GM12878 (cell line): ENCODE results near the gene TEAD4. TPM values are rescaled to one million over a fixed set of nuclear protein-coding genes. Genes with fewer than 3 reads are reported as not detected.

Source experiments
- ATAC-seq: fragments of 200-7000 bp; cut with Tn5 transposase; 3 replicates; pipeline ENCODE4 v1.9.1; 2020; ENCODE audit warnings: mild to moderate bottlenecking, moderate library complexity
- BruUV-seq: library from RNA; stranded (reverse); fragments of 400-500 nt; replicated peaks from 2 replicates; lab custom pipeline; 2021; lab: Mats Ljungman, UMichigan
- CTCF ChIA-PET: fragments of 300-600 bp; sonication (Branson Sonifier 250); formaldehyde crosslinking; extraction: SDS; loops from one replicate; lab custom pipeline; 2021; ENCODE audit warnings: inconsistent platforms; lab: Yijun Ruan, JAX
- POLR2A ChIA-PET: fragments of 350-600 bp; formaldehyde crosslinking; extraction: SDS; loops from one replicate; lab custom pipeline; 2021; ENCODE audit warnings: inconsistent platforms; lab: Charles Lee
- RAD21 ChIA-PET: fragments of 300-600 bp; sonication (Branson Sonifier 250); formaldehyde crosslinking; loops from one replicate; lab custom pipeline; 2023; ENCODE audit warnings: antibody characterized with exemption; ENCODE audit not compliant: unreplicated experiment; lab: Charles Lee
- SMC1A ChIA-PET: fragments of 300-600 bp; sonication (Branson Sonifier 250); formaldehyde crosslinking; loops from one replicate; lab custom pipeline; 2023; ENCODE audit not compliant: unreplicated experiment, uncharacterized antibody; lab: Charles Lee
- DNase-seq: peaks from one replicate; pipeline ENCODE4 v3.0.0-alpha.2; 2011; ENCODE audit warnings: low read depth, low spot score
- FAIRE-seq: peaks from 3 replicates; lab custom pipeline; 2011; peaks lifted over from hg19 to GRCh38; lab: Jason Lieb, UNC
- H2AFZ ChIP-seq: 2 replicates; pipeline ENCODE4 v1.6.0; 2011; ENCODE audit warnings: low read depth, low read length, control low read depth; ENCODE audit not compliant: control insufficient read depth
- H3K27ac ChIP-seq: 2 replicates; pipeline ENCODE4 v1.5.1; 2011; ENCODE audit warnings: control low read depth; ENCODE audit not compliant: control insufficient read depth, insufficient read depth
- H3K27me3 ChIP-seq, 2 experiments: replicated peaks in 1 of 2; 2 replicates each; pipeline versions ENCODE4 v1.6.0 to v1.6.1; 2011; ENCODE audit warnings: low read length in 1 of 2; ENCODE audit not compliant: control insufficient read depth in 2 of 2, insufficient read depth in 2 of 2
- H3K36me3 ChIP-seq, 2 experiments: 2 replicates each; pipeline ENCODE4 v1.5.1; 2011; ENCODE audit warnings: low read length in 1 of 2; ENCODE audit not compliant: control insufficient read depth in 2 of 2, insufficient read depth in 2 of 2
- H3K4me1 ChIP-seq: 2 replicates; pipeline ENCODE4 v1.6.1; 2011; ENCODE audit warnings: mild to moderate bottlenecking, low read length, moderate library complexity, mixed read lengths; ENCODE audit not compliant: control insufficient read depth, insufficient read depth
- H3K4me2 ChIP-seq: 2 replicates; pipeline ENCODE4 v1.6.0; 2011; ENCODE audit warnings: control low read depth; ENCODE audit not compliant: control insufficient read depth, insufficient read depth
- H3K4me3 ChIP-seq: fragments of 200-600 bp; sonication (generic); 2 replicates; pipeline ENCODE4 v1.5.1; 2016
- H3K79me2 ChIP-seq: 2 replicates; pipeline ENCODE4 v1.6.0; 2011; ENCODE audit warnings: low read length; ENCODE audit not compliant: control insufficient read depth, insufficient read depth
- H3K9ac ChIP-seq: 2 replicates; pipeline ENCODE4 v1.8.0; 2011; ENCODE audit warnings: low read length, control low read depth, mixed read lengths; ENCODE audit not compliant: control insufficient read depth, insufficient read depth
- H3K9me3 ChIP-seq: replicated peaks from 3 replicates; pipeline ENCODE4 v1.5.1; 2011; ENCODE audit warnings: mild to moderate bottlenecking, low read length; ENCODE audit not compliant: control insufficient read depth, insufficient read depth
- H4K20me1 ChIP-seq: 2 replicates; pipeline ENCODE4 v1.6.0; 2011; ENCODE audit not compliant: control insufficient read depth, insufficient read depth
- BACH1 ChIP-seq: fragments of 450-650 bp; IDR thresholded peaks from 2 replicates; pipeline ENCODE4 v1.6.1; 2017; ENCODE audit warnings: mild to moderate bottlenecking, borderline replicate concordance
- BMI1 ChIP-seq: fragments of 450-650 bp; IDR thresholded peaks from 2 replicates; pipeline ENCODE4 v1.6.1; 2016; ENCODE audit warnings: mild to moderate bottlenecking, moderate library complexity, borderline replicate concordance
- DPF2 ChIP-seq: fragments of 450-650 bp; IDR thresholded peaks from 2 replicates; pipeline ENCODE4 v1.6.1; 2017; ENCODE audit warnings: mild to moderate bottlenecking
- ETV6 ChIP-seq, 2 experiments: fragments of 450-650 bp in 1 of 2; IDR thresholded peaks in 1 of 2; conservative IDR thresholded peaks in 1 of 2; 2 replicates each; pipeline ENCODE4 v1.6.1; 2014; ENCODE audit warnings: antibody characterized with exemption in 1 of 2, borderline replicate concordance in 1 of 2, low read depth in 1 of 2, mild to moderate bottlenecking in 1 of 2, moderate library complexity in 1 of 2
- FOXK2 ChIP-seq: fragments of 450-650 bp; IDR thresholded peaks from 2 replicates; pipeline ENCODE4 v1.6.1; 2017; ENCODE audit warnings: mild to moderate bottlenecking, moderate library complexity
- NR2C1 ChIP-seq: fragments of 450-650 bp; IDR thresholded peaks from 2 replicates; pipeline ENCODE4 v1.6.1; 2017; ENCODE audit warnings: antibody characterized with exemption, mild to moderate bottlenecking, moderate library complexity
- POLR2A ChIP-seq: IDR thresholded peaks from 2 replicates; pipeline ENCODE4 v1.6.1; 2011; ENCODE audit warnings: low read depth, mild to moderate bottlenecking, low read length
- POLR2AphosphoS2 ChIP-seq: IDR thresholded peaks from 2 replicates; pipeline ENCODE4 v1.6.1; 2011; ENCODE audit warnings: low read depth, mild to moderate bottlenecking, low read length, improper control_type of control experiment, moderate library complexity
- POU2F2 ChIP-seq: IDR thresholded peaks from 3 replicates; pipeline ENCODE4 v1.6.1; 2011; ENCODE audit warnings: low read depth, mild to moderate bottlenecking, low read length, borderline replicate concordance
- RAD21 ChIP-seq: IDR thresholded peaks from 2 replicates; pipeline ENCODE4 v1.6.1; 2011; ENCODE audit warnings: mild to moderate bottlenecking, low read depth, low read length, moderate library complexity; ENCODE audit not compliant: insufficient read depth
- STAT3 ChIP-seq: IDR thresholded peaks from 2 replicates; pipeline ENCODE4 v1.6.1; 2011; ENCODE audit warnings: low read depth, low read length, improper control_type of control experiment
- ZBED1 ChIP-seq: IDR thresholded peaks from 2 replicates; pipeline ENCODE4 v1.6.1; 2016; ENCODE audit warnings: borderline replicate concordance
- ZNF207 ChIP-seq: fragments of 450-650 bp; IDR thresholded peaks from 2 replicates; pipeline ENCODE4 v1.6.1; 2014; ENCODE audit warnings: antibody characterized with exemption, mild to moderate bottlenecking, borderline replicate concordance
- WGBS: methylation state at CpG from one replicate; pipeline ENCODE4 v1.1.6; 2016; ENCODE audit warnings: low lambda C conversion rate; ENCODE audit not compliant: insufficient replicate concordance, insufficient coverage; ENCODE audit errors: missing lambda C conversion rate; 5-methylcytosine and 5-hydroxymethylcytosine counted together
- in situ Hi-C: fragments of 300-500 bp; cut with MboI; formaldehyde crosslinking; loops from 9 replicates; pipeline ENCODE4 v1.14.3; 2018; ENCODE audit warnings: mixed read lengths
- intact Hi-C: fragments of 100-400 bp; cut with micrococcal nuclease; formaldehyde crosslinking; loops from one replicate; pipeline ENCODE4 v1.14.2; 2022; ENCODE audit not compliant: unreplicated experiment
- polyA plus RNA-seq, 11 experiments: library from polyadenylated mRNA; depleted of rRNA in 4 of 11; unstranded in 6 of 11; stranded (reverse) in 5 of 11; fragments of >200 nt; fragmentation: Nextera tagmentation in 4 of 11; fragmentation: Illumina TruSeq in 1 of 11; extraction: Ambion mirVana in 4 of 11; extraction: Trizol in 1 of 11; gene quantifications; 1 replicate in 1 of 11; 2 replicates in 10 of 11; pipeline versions ENCODE4 v1.2.1 to v1.2.3, GENCODE V29; 2011 to 2016; ENCODE audit warnings: inconsistent platforms in 2 of 11, missing spikeins in 2 of 11, low read depth in 1 of 11
- total RNA-seq, 4 experiments: library from RNA; depleted of rRNA in 3 of 4; stranded (reverse); fragments of >200 nt in 3 of 4; fragmentation: Illumina TruSeq in 1 of 4; extraction: Trizol in 1 of 4; gene quantifications; 2 replicates each; pipeline versions ENCODE4 v1.2.1 to v1.2.3, GENCODE V29; 2013 to 2021
- TF ChIP-seq, protein P1 (sequence below): fragments of 450-650 bp; IDR thresholded peaks from 2 replicates; pipeline ENCODE4 v1.6.1; 2017; ENCODE audit warnings: mild to moderate bottlenecking, moderate library complexity
- TF ChIP-seq, protein P2 (sequence below): IDR thresholded peaks from 2 replicates; pipeline ENCODE4 v1.6.1; 2012; ENCODE audit warnings: low read depth, low read length, improper control_type of control experiment
- TF ChIP-seq, protein P3 (sequence below): fragments of 450-650 bp; formaldehyde crosslinking; IDR thresholded peaks from 2 replicates; pipeline ENCODE4 v1.5.0; 2022; ENCODE audit warnings: mild to moderate bottlenecking, missing genetic modification characterization

Gene TEAD4
- total and polyA plus RNA-seq, 10 of the 15 experiments (the other 5 are each of a cell fraction or from before 2014, with no cell fraction given) = 0.04 to 0.68 (median 0.31) TPM; not detected in 4

DNA sequence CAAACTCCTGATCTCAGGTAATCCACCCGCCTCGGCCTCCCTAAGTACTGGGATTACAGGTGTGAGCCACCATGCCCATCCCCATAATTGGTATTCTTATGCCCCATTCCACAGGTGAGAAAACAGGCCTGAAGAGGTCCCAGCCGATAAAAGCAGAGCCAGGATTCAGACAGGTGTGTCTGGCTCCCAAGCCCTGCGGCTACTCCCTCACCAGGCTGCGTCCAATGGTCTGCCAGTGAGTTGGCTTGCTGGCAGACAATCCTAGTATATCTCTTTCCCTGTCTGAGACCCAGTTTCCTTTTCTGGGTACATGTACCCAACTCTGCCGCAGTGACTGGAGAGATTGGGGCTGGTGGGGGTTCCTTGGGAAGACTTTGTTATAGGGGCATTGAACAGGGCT lies 116.1 kb downstream of the TEAD4 start:
- ChIA-PET RAD21 (no interaction called here), SMC1A (interaction anchor here (1.2 kb wide), 1 partner anchor 201 kb away, joined by 3 read pairs; no protein-coding TSS in a partner anchor), CTCF (interaction anchor here (0.7 to 4.7 kb wide), 2 partner anchors 26 to 201 kb away, joined by 3 to 41 read pairs; no protein-coding TSS in a partner anchor), POLR2A (no interaction called here)
- intact Hi-C loops (no loop called here), in situ Hi-C loops (loop anchor here (5.0 kb wide), 1 partner anchor 197 kb away; no protein-coding TSS in a partner anchor)
- Histone ChIP-seq H3K79me2 (no peaks in the 10 kb centered on the region), H2AFZ (no peak overlapping the region), H3K36me3 (no peaks in the 10 kb centered on the region), H3K4me1 (no peaks in the 10 kb centered on the region; the same call in 1 of the 2 replicates), H3K9ac (no peak overlapping the region), H3K4me2 (no peak overlapping the region), H4K20me1 (no peaks in the 10 kb centered on the region), H3K27ac (no peak overlapping the region), H3K9me3 (no peaks in the 10 kb centered on the region), H3K4me3 (no peak overlapping the region), H3K27me3 (peaks cover 0 to 6% of the 10 kb centered on the region in 2 experiments; a peak in 3 of 4 replicates)
- FAIRE-seq (no peak), DNase-seq (no peak), ATAC-seq (no peak)
- no TSS peak for BruUV-seq
- 61% methylated on average over 6 of the region's 6 CpGs for WGBS
- TF ChIP-seq DPF2 (no peak), STAT3 (no peak), ETV6 (conservative IDR thresholded peaks at IDR 0.05 in 1 of 2, IDR thresholded peaks at IDR 0.05 in 1 of 2; ENCODE audit: borderline replicate concordance in 1 of 2, low read depth in 1 of 2) (no peak), RAD21 (no peak), POLR2A (no peak), POU2F2 (no peak), FOXK2 (no peak), NR2C1 (no peak), BMI1 (no peak), POLR2AphosphoS2 (no peak), ZNF207 (no peak), BACH1 (no peak), ZBED1 (no peak)
- TF ChIP-seq, protein P1, sequence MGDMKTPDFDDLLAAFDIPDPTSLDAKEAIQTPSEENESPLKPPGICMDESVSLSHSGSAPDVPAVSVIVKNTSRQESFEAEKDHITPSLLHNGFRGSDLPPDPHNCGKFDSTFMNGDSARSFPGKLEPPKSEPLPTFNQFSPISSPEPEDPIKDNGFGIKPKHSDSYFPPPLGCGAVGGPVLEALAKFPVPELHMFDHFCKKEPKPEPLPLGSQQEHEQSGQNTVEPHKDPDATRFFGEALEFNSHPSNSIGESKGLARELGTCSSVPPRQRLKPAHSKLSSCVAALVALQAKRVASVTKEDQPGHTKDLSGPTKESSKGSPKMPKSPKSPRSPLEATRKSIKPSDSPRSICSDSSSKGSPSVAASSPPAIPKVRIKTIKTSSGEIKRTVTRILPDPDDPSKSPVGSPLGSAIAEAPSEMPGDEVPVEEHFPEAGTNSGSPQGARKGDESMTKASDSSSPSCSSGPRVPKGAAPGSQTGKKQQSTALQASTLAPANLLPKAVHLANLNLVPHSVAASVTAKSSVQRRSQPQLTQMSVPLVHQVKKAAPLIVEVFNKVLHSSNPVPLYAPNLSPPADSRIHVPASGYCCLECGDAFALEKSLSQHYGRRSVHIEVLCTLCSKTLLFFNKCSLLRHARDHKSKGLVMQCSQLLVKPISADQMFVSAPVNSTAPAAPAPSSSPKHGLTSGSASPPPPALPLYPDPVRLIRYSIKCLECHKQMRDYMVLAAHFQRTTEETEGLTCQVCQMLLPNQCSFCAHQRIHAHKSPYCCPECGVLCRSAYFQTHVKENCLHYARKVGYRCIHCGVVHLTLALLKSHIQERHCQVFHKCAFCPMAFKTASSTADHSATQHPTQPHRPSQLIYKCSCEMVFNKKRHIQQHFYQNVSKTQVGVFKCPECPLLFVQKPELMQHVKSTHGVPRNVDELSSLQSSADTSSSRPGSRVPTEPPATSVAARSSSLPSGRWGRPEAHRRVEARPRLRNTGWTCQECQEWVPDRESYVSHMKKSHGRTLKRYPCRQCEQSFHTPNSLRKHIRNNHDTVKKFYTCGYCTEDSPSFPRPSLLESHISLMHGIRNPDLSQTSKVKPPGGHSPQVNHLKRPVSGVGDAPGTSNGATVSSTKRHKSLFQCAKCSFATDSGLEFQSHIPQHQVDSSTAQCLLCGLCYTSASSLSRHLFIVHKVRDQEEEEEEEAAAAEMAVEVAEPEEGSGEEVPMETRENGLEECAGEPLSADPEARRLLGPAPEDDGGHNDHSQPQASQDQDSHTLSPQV = no peak
- TF ChIP-seq, protein P2, sequence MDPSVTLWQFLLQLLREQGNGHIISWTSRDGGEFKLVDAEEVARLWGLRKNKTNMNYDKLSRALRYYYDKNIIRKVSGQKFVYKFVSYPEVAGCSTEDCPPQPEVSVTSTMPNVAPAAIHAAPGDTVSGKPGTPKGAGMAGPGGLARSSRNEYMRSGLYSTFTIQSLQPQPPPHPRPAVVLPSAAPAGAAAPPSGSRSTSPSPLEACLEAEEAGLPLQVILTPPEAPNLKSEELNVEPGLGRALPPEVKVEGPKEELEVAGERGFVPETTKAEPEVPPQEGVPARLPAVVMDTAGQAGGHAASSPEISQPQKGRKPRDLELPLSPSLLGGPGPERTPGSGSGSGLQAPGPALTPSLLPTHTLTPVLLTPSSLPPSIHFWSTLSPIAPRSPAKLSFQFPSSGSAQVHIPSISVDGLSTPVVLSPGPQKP = no peak
- TF ChIP-seq, protein P3, sequence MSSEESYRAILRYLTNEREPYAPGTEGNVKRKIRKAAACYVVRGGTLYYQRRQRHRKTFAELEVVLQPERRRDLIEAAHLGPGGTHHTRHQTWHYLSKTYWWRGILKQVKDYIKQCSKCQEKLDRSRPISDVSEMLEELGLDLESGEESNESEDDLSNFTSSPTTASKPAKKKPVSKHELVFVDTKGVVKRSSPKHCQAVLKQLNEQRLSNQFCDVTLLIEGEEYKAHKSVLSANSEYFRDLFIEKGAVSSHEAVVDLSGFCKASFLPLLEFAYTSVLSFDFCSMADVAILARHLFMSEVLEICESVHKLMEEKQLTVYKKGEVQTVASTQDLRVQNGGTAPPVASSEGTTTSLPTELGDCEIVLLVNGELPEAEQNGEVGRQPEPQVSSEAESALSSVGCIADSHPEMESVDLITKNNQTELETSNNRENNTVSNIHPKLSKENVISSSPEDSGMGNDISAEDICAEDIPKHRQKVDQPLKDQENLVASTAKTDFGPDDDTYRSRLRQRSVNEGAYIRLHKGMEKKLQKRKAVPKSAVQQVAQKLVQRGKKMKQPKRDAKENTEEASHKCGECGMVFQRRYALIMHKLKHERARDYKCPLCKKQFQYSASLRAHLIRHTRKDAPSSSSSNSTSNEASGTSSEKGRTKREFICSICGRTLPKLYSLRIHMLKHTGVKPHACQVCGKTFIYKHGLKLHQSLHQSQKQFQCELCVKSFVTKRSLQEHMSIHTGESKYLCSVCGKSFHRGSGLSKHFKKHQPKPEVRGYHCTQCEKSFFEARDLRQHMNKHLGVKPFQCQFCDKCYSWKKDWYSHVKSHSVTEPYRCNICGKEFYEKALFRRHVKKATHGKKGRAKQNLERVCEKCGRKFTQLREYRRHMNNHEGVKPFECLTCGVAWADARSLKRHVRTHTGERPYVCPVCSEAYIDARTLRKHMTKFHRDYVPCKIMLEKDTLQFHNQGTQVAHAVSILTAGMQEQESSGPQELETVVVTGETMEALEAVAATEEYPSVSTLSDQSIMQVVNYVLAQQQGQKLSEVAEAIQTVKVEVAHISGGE = no peak
